ENCODE data around the gene SCARB1.
"Not testable (repeated sequence)": the region's sequence is repeated elsewhere in the genome, so short reads cannot be mapped to it uniquely, and the experiment has no call there.

SCARB1 gene, protein sequence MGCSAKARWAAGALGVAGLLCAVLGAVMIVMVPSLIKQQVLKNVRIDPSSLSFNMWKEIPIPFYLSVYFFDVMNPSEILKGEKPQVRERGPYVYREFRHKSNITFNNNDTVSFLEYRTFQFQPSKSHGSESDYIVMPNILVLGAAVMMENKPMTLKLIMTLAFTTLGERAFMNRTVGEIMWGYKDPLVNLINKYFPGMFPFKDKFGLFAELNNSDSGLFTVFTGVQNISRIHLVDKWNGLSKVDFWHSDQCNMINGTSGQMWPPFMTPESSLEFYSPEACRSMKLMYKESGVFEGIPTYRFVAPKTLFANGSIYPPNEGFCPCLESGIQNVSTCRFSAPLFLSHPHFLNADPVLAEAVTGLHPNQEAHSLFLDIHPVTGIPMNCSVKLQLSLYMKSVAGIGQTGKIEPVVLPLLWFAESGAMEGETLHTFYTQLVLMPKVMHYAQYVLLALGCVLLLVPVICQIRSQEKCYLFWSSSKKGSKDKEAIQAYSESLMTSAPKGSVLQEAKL

GRCh38 chr12:124863416-124864325 lies at the start of gene SCARB1:
SCARB1 (minus strand) TSS chr12:124863864; CDS start chr12:124863720, 144 bp downstream.
- peak; percentile 65 for DNase-seq

GRCh38 chr12:124912529-124913287 lies 49.0 kb upstream of the SCARB1 start:
- H3K4me3 ChIP-seq (ENCODE audit: low read length); H3K9me2 ChIP-seq (replicated peaks; ENCODE audit: insufficient read depth, low read length); H2AFZ ChIP-seq (ENCODE audit: low read length); H3K4me1 ChIP-seq (ENCODE audit: low read length); DNase-seq; H3K27me3 ChIP-seq (replicated peaks; ENCODE audit: insufficient read depth, low read length); H3K9me3 ChIP-seq (replicated peaks; ENCODE audit: insufficient read depth, low read length); H3K27ac ChIP-seq (ENCODE audit: low read length); H3K9ac ChIP-seq (ENCODE audit: low read length); H3K36me3 ChIP-seq (replicated peaks; ENCODE audit: insufficient read depth, low read length): not testable (repeated sequence)
- Histone ChIP-seq H3F3A (ENCODE audit: insufficient read depth, low read length) (peaks cover 56% of the 10 kb centered on the region), H4K20me1 (ENCODE audit: insufficient read depth, low read length) (peaks cover 31% of the 10 kb centered on the region), H3K4me2 (ENCODE audit: low read depth, low read length) (peak overlapping the region; percentile 18; the same call in 1 of the 2 replicates), H3K79me2 (ENCODE audit: low read length) (peaks cover 41% of the 10 kb centered on the region)

More at GRCh38 chr12:124863416-124864325, at the start of gene SCARB1:
- Histone ChIP-seq H3K4me1 (ENCODE audit: low read length) (0 out of 2 replicates have a peak, but pooled peaks cover 4% of the 10 kb centered on the region), H3K4me2 (ENCODE audit: low read depth, low read length) (peak within 1 kb of the TSS; percentile 72), H3K27me3 (replicated peaks; ENCODE audit: insufficient read depth, low read length) (no peaks in the 10 kb centered on the region), H3K9ac (ENCODE audit: low read length) (peak within 1 kb of the TSS; percentile 70), H2AFZ (ENCODE audit: low read length) (peak within 1 kb of the TSS; percentile 63), H3F3A (ENCODE audit: insufficient read depth, low read length) (no peaks in the 10 kb centered on the region), H3K9me3 (replicated peaks; ENCODE audit: insufficient read depth, low read length) (no peaks in the 10 kb centered on the region), H3K27ac (ENCODE audit: low read length) (no peak within 1 kb of the TSS), H3K79me2 (ENCODE audit: low read length) (no peaks in the 10 kb centered on the region), H3K36me3 (replicated peaks; ENCODE audit: insufficient read depth, low read length) (no peaks in the 10 kb centered on the region), H3K4me3 (ENCODE audit: low read length) (peak within 1 kb of the TSS; percentile 74), H4K20me1 (ENCODE audit: insufficient read depth, low read length) (no peaks in the 10 kb centered on the region), H3K9me2 (replicated peaks; ENCODE audit: insufficient read depth, low read length) (no peaks in the 10 kb centered on the region)
- no peak for TF ChIP-seq EZH2 (optimal IDR thresholded peaks at IDR 0.05; ENCODE audit: low read depth, low read length)
- TF ChIP-seq CTCF (IDR thresholded peaks at IDR 0.05; ENCODE audit: low read length): no peak
- TF ChIP-seq EZH2phosphoT487 (IDR thresholded peaks at IDR 0.05; ENCODE audit: low read length): no peak

DNA sequence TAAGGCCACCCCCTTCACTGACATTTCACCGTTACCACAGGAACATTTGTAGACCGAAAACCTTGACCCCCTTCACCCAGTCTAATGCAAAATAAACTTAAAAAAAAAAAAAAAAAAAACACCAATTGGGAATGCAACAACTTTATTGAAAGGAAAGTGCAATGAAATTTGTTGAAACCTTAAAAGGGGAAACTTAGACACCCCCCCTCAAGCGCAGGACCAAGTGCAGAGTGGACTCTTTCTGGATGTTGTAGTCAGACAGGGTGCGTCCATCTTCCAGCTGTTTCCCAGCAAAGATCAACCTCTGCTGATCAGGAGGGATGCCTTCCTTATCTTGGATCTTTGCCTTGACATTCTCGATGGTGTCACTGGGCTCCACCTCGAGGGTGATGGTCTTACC lies 47.9 kb upstream of the SCARB1 start:
- Histone ChIP-seq H4K20me1 (ENCODE audit: insufficient read depth, low read length) (peaks cover 31% of the 10 kb centered on the region), H3F3A (ENCODE audit: insufficient read depth, low read length) (peaks cover 49% of the 10 kb centered on the region), H3K79me2 (ENCODE audit: low read length) (peaks cover 41% of the 10 kb centered on the region)
- not testable (repeated sequence) for H3K9me2 ChIP-seq (replicated peaks; ENCODE audit: insufficient read depth, low read length); H3K9me3 ChIP-seq (replicated peaks; ENCODE audit: insufficient read depth, low read length); DNase-seq; H2AFZ ChIP-seq (ENCODE audit: low read length); H3K27ac ChIP-seq (ENCODE audit: low read length); H3K4me3 ChIP-seq (ENCODE audit: low read length); H3K36me3 ChIP-seq (replicated peaks; ENCODE audit: insufficient read depth, low read length); H3K4me1 ChIP-seq (ENCODE audit: low read length); H3K4me2 ChIP-seq (ENCODE audit: low read depth, low read length); H3K9ac ChIP-seq (ENCODE audit: low read length); H3K27me3 ChIP-seq (replicated peaks; ENCODE audit: insufficient read depth, low read length)
